GM18868 (cell line): ENCODE measurements around the gene GSTM1.
"Not testable (repeated sequence)": the region's sequence is repeated elsewhere in the genome, so short reads cannot be mapped to it uniquely, and the experiment has no call there.

Experiments
- ATAC-seq: cut with Tn5 transposase; IDR thresholded peaks from one replicate; pipeline ENCODE4 v1.9.1; 2021; ENCODE audit warnings: mild to moderate bottlenecking, moderate library complexity; ENCODE audit not compliant: unreplicated experiment

The GSTM1 gene

GRCh38 chr1:109697066-109697465 lies 9.4 kb downstream of the GSTM1 start:
- no peak for ATAC-seq

DNA sequence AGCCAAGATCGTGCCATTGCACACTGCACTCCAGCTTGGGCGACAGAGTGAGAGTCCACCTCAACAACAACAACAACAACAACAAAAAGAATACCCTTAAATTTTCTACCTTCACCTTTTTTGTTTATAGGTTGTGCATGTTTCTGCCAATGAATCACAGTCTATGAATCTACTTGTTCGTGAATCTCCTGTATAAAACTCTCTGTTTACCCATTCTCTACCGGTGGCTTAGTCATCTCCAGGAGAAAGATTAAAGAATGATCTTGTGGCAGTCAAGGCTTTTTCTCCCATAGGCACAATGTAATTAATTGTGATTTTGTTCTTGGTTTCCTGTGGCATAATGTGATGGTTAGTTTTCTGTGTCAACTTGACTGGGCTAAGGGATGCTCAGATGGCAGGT lies 10.2 kb downstream of the GSTM1 start:
- ATAC-seq = not testable (repeated sequence)

- ATAC-seq = not testable (repeated sequence)
Observed at GRCh38 chr1:109702940-109703339, 15.3 kb downstream of the GSTM1 start.

DNA sequence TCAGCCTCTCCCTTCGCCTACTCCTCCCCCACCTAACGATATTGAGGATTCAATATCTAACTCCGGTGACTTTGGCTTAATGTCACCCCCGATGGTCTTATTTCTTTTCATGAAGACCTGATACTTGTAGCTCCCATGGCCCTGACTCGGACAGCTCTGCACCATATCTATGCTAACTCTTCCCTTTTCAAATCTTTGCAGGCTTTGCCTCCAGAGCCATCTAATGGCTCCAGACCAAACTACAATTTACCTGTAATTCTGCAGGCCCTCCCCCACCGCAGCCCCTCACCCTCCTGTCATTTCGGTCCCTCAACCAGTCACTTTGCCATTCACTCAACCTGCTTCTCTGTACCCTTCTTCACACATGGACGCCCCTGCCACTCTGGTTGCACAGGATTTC lies 16.6 kb downstream of the GSTM1 start:
- no peak for ATAC-seq

DNA sequence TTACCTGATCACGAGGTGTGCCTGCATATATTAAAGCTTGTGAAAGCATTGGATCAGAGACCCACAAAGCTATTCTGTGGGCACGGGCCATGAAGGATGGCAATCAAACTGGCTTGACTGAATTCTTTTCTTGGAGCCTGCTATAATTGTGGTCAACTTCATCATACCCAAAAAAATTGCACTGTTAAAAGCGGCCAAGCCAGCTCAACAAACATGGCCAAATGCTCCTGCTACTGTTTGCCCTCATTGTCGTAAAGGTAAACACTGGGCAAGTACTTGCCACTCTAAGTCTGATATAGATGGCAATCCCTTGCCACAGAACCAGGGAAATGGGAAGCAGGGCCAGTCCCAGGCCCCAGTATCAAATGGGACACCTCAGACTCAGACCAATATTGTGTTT lies 17.8 kb downstream of the GSTM1 start:
- no peak for ATAC-seq

- not testable (repeated sequence) for ATAC-seq
Observed at GRCh38 chr1:109708949-109709348, 21.3 kb downstream of the GSTM1 start.

- ATAC-seq = not testable (repeated sequence)
Observed at GRCh38 chr1:109709822-109710221, 22.2 kb downstream of the GSTM1 start.

DNA sequence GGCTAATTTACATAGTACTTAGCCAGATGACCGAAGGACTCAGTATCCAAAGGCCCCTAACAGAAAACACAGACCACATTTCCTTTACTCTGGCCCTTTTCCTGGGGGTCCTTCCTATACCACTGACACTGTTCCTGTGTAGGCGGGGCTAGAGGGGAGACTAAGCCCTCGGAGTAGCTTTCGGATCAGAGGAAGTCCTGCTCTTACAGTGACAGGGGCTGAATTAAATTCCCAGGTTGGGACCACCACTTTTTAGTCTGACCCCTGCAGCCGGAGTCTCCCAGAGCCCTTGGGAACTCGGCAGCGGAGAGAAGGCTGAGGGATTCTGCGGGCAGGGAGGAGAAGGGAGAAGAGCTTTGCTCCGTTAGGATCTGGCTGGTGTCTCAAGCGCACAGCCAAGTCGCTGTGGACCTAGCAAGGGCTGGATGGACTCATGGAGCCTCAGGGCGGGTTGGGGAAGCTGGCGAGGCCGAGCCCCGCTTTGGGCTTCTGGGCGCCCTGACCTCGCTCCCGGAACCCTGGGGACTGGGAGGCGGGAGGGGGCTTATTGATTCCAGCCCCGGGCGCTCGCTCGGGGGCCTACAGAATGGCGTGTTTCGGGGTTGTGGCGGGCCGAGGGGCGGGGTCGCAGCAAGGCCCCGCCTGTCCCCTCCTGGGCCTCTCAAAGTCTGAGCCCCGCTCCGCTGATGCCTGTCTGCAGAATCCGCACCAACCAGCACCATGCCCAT lies 24.1 kb downstream of the GSTM1 start, which contains the start of gene GSTM5:
TSS of gene GSTM5 (plus strand) at position 659 of the 728 bp plus-strand sequence. CDS start at position 721, 62 bp downstream.
- not testable (repeated sequence) for ATAC-seq

GRCh38 chr1:109712321-109712864 lies 24.8 kb downstream of the GSTM1 start:
- ATAC-seq = no peak

DNA sequence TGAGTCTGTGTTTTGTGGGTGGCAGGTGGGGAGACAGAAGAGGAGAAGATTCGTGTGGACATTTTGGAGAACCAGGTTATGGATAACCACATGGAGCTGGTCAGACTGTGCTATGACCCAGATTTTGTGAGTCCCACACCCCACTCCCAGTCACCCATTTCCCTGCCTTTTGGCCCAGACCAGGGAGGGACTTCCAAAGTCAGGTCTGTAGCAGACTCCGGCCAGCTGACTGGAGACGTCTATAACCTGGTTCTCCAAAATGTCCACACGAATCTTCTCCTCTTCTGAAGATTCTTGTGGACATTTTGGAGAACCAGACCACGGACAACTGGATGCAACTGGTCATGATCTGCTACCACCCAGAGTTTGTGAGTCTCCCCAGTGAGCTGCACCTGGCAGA lies 26.0 kb downstream of the GSTM1 start:
- no peak for ATAC-seq

DNA sequence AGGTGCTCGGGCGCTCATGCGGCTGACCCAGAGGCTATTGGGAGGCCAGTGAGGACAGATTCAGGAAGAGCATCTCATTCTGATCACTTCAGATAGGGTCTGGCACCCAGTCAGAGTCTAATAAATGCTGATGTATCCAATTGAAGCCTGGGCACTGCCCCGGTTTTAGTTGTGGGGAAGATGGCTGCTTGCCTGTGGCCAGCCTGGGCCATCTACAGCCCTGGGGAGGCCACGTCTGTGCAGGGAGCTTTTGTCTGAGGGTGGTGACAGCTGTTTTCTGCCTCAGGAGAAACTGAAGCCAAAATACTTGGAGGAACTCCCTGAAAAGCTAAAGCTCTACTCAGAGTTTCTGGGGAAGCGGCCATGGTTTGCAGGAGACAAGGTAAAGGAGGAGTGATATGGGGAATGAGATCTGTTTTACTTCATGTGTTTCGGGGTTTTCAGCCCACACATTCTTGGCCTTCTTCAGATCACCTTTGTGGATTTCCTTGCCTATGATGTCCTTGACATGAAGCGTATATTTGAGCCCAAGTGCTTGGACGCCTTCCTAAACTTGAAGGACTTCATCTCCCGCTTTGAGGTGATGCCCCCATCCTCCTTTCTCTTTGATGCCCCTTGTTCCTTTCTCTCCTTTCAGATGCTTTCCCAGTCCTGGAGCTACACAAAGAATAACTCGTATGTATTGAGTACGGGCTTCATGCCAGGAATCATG lies 27.2 kb downstream of the GSTM1 start:
- no peak for ATAC-seq

- ATAC-seq = no peak
Observed at GRCh38 chr1:109716121-109716520, 28.5 kb downstream of the GSTM1 start.

DNA sequence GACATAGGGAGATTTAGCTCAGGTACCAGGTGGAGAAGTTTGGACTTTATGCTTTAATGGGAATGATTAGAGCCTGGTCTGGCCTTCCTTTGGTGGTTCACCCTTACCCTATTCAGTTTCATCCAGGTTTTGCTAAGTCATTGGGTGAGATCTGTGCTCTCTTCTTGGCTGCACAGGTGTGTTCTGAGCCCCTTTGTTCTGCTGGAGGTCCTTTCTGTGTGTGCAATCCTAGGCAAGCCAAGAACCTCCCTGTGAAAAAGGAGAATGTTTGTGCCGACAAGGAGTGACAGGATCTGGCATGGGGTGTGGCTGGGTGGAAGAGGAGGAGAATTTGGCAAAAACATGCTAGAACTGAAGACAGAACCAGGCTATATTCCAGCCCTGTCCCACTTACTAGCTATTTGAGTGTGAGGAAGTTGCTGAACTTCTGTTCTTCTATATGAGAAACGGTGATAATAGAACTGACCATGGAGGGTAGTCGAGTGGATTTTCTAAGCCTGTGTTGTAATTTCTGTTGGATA lies 29.0 kb downstream of the GSTM1 start:
- no peak for ATAC-seq

DNA sequence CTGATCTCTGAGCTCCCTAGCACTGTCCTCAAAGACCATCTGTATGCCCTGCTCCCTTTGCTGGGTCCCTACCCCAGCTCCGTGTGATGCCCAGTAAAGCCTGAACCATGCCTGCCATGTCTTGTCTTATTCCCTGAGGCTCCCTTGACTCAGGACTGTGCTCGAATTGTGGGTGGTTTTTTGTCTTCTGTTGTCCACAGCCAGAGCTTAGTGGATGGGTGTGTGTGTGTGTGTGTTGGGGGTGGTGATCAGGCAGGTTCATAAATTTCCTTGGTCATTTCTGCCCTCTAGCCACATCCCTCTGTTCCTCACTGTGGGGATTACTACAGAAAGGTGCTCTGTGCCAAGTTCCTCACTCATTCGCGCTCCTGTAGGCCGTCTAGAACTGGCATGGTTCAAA lies 30.1 kb downstream of the GSTM1 start:
- ATAC-seq = no peak

GRCh38 chr1:109718495-109718894 lies 30.9 kb downstream of the GSTM1 start:
- no peak for ATAC-seq

DNA sequence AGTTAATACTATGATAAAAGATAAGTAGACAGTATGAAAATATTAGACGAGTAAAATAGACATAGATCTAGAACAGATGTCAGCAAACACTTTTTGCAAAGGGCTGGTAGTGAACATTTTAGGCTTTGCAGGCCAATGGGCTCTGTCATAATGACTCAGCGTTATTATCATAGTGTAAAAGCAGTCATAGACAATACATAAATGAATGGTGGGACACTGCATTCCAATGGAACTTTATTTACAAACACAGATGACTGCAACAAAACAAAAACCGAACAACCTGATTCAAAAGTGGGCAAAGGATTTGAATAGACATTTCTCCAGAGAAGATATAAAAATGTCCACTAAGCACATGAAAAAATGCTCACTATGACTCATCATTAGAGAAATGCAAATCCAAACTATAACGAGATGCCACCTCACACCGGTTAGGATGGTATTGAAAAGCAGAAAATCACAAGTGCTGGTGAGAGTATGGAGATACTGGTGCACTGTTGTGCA lies 31.8 kb downstream of the GSTM1 start:
- ATAC-seq = peak; percentile 52

DNA sequence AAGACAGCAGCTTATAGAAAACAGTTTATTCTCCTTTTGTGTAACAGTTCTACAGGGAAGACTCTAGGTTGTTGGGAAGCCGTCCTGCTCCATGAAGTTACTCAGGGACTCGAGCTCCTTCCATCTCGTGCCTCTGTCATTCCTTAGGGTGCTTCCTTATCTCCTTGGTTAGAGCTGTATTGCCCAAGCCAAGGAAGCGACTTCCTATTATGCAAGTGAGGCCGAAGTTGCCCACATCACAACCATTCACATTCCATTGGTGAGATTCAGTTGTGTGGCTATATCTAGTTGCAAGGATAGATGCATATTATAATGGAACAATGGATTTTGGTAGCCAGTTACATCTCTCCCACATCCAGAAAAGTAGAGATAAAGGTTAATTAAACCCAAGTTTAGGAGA lies 33.4 kb downstream of the GSTM1 start:
- ATAC-seq = no peak

- no peak for ATAC-seq
Observed at GRCh38 chr1:109721971-109722370, 34.4 kb downstream of the GSTM1 start.

GRCh38 chr1:109722908-109723691 lies 35.5 kb downstream of the GSTM1 start:
- ATAC-seq = no peak

- ATAC-seq = no peak
Observed at GRCh38 chr1:109724933-109725332, 37.3 kb downstream of the GSTM1 start.

DNA sequence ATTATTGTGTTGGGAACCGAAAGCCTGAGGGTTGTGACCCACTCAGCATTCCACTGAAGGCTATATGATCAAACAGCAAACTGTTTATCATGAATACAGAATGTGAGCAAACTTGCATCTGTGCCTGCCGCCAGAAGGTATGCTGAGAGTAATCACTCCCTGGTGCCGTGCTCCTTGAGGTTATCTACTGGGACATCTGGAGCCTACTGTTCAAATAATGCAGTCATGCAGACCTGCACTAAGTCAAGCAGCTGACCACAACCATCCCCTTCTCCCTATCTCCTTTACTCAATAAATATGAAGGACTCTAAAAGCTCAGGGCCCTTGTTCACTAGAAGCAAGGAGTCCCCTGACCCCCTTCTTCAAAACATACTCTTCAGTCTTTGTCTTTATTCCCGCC lies 37.9 kb downstream of the GSTM1 start:
- no peak for ATAC-seq
